Astrocyte of the spinal cord (primary cell): ENCODE data around the gene RALGPS1.

Experiments used
- DNase-seq: peaks from one replicate; pipeline ENCODE4 v3.0.0; 2011; ENCODE audit warnings: low read depth, low spot score
- H3K4me3 ChIP-seq: 2 replicates; pipeline ENCODE4 v1.5.1; 2011; ENCODE audit warnings: low read depth, mild to moderate bottlenecking, low read length, moderate library complexity
- in situ Hi-C: cut with HindIII; loops from 2 replicates; pipeline ENCODE4 v1.10.0; 2017; ENCODE audit warnings: low sequenced_read_pairs
- TF ChIP-seq, protein P1 (sequence below): IDR thresholded peaks from 2 replicates; pipeline ENCODE4 v1.5.1; 2012; ENCODE audit warnings: low read depth, mild to moderate bottlenecking, low read length, inconsistent platforms

The RALGPS1 gene

DNA sequence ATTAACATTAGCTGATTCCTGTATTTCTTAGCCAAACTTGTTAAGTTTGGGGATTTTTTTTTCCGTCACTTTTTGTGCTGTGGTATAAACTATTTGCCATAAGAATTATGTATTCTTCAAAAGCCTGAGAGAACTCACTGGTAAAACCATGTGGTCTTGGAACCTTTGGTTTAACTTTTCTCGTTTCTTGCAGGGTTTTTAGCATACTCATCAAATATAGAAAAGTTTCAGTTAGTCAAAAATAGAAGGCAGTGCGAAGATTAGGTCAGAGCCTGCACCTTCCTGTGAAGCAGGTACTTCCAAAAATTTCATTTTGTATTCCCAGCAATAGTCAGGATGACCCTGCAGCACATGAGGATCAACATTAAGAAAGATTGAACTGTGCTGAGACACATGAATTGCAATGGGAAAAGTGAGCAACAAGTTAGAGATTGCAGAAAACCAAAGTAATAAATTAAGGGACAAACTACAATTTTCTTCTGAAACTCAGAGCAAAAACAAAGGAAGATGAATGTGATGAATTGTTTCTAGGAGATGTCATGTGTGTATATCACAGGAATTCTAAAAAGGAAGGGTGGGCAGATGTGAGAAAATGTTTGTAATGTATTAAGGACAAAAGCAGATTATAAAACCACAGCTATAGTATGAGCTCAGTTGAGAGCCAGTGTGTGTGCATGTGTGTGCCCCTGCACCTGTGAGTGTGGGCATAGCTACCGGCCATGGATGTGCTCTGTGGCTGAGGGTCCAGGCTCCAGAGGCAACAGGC, 105.6 kb downstream of the RALGPS1 start:
- DNase-seq, result no peak
- no peak overlapping the region for H3K4me3 ChIP-seq
- in situ Hi-C loops, result no loop called here
- TF ChIP-seq, protein P1, sequence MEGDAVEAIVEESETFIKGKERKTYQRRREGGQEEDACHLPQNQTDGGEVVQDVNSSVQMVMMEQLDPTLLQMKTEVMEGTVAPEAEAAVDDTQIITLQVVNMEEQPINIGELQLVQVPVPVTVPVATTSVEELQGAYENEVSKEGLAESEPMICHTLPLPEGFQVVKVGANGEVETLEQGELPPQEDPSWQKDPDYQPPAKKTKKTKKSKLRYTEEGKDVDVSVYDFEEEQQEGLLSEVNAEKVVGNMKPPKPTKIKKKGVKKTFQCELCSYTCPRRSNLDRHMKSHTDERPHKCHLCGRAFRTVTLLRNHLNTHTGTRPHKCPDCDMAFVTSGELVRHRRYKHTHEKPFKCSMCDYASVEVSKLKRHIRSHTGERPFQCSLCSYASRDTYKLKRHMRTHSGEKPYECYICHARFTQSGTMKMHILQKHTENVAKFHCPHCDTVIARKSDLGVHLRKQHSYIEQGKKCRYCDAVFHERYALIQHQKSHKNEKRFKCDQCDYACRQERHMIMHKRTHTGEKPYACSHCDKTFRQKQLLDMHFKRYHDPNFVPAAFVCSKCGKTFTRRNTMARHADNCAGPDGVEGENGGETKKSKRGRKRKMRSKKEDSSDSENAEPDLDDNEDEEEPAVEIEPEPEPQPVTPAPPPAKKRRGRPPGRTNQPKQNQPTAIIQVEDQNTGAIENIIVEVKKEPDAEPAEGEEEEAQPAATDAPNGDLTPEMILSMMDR, result no peak

DNA sequence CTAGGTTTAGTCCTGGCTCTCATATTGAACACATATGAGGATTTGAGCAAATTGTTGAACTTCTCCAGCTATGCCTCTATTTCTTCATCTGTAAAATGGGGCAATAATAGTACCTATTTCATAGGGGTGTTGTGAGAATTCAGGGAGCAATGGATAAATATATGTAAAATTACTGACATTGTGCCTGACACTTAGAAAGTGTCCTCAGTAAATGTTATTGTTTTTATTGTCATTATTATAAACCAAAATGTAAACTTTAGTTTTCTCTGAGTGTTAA, 106.2 kb downstream of the RALGPS1 start:
- no peak for DNase-seq
- H3K4me3 ChIP-seq, result no peak overlapping the region
- in situ Hi-C loops, result no loop called here
- TF ChIP-seq, protein P1, result no peak

DNA sequence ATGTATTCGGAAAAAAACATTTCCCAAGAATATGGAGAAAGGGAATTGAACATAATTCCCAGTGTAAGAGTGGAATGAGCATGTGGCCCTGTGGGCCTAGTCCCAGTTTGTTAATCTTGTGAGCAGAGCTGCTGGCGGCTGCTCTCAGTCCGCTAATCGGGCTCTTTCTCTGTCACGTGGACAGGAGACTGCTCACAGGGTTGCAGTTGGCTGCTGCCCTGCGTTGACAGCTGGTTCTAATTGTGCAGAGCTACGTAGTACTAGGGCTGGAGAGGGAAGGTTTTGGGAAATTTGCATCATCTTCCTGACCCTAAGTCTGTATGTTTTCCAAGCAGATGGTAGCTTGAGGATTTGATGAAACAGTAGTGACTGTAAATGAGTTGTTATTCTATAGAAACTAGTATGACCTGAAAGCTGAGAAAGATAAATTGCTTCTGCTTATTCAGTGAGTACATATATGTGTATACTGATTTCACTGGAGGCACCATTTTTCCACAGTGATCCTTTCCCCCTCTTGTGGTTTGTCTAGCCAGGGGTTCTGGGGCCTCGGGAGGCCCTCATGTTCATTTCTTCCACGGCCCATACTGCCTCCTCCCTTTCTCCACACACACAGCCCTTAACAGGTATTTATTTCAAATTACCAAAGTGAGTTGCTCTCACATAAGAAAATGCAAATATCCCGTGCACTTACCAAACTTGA, 107.2 kb downstream of the RALGPS1 start:
- peak; percentile 94 for DNase-seq
- H3K4me3 ChIP-seq, result no peak overlapping the region
- TF ChIP-seq, protein P1, result no peak
- in situ Hi-C loops, result no loop called here

DNA sequence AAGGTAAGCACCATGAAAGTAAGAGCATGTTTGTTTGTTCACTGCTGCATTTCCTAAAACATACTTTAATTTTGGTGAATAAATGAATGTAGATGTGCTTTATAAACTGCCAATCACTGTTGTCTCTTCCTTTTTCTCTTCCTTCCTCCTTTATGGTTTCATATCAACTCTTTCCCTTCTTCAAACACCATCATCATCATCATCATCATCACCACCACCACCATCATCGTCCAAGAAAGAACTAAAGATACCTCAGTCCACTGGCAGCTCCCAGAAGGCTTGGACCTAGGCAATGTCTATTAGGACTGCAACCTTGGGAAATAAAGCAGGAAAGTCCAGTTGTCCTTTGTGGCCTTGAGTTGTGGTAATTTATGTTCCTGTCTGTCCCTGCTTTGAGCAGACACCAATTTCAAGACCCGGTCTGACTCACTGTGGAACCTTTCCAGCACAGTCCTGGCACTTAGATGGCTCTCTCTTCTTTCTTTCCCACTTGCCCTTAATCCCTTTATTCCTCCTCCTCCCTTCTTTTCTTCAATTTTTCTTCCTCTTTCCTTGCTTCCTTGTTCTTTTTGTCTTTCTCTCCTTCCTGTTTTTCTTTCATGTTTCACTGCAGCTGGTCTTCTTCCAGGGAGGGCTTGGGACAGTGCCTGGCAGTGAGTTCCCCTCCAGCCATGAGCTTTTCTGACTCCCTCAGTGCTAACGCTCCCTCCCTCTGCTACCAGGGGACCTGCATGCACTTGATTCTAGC, 108.5 kb downstream of the RALGPS1 start:
- no peak for DNase-seq
- TF ChIP-seq, protein P1, result no peak
- in situ Hi-C loops, result no loop called here
- no peak overlapping the region for H3K4me3 ChIP-seq

DNA sequence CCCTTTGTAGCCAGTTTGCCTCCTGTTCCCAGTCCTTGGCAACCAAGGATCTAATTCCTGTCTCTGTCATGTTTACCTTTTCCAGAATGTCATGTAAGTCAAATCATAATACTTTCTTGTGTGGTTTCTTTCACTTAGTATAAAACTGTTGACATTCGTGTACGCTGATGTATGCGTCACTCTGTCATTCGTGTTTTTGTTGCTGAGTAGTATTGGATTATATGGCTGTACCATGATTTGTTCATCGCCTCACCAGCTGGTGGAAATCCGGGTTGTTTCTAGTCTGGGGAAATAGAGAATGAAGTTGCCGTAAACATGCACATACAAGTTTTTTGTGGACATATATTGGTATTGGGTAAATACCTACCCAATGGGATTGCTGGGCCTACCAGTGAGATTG, 110.5 kb downstream of the RALGPS1 start:
- in situ Hi-C loops, result no loop called here
- TF ChIP-seq, protein P1, result no peak
- DNase-seq, result no peak
- H3K4me3 ChIP-seq, result no peak overlapping the region

DNA sequence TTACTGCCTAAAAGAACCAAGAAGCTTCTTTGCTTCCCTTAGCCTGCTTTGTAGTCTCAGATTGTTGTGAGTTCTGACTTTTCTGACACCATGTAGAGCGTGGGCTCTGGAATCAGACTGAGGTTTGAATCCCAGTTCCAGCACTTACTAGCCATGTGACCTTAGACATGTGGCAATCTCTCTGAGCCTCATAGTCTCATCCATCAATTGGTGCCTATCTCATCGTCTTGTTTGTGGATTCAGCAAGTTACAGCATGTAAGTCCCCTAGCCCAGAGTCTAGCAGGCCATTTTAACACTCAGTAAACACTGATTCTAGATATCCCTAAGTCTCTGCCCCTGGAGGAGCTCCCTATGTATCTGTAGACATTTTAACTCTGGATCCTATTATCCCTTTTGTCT, 113.1 kb downstream of the RALGPS1 start:
- no peak for DNase-seq
- no peak overlapping the region for H3K4me3 ChIP-seq
- in situ Hi-C loops, result no loop called here
- TF ChIP-seq, protein P1, result no peak
